Epithelial cell of esophagus (primary cell): Measurements from ENCODE around the gene MAJIN.
A peak's percentile ranks its signal among the peaks of the same experiment; 100 is the strongest.

Source experiments
- DNase-seq: peaks from one replicate; pipeline ENCODE4 v3.0.0; 2010; ENCODE audit warnings: low read depth
- H3K4me3 ChIP-seq: 2 replicates; pipeline ENCODE4 v1.5.1; 2011; ENCODE audit warnings: mild to moderate bottlenecking, low read length, control low read depth
- TF ChIP-seq, protein P1 (sequence below): IDR thresholded peaks from 2 replicates; pipeline ENCODE4 v1.5.1; 2011; ENCODE audit warnings: low read depth, mild to moderate bottlenecking, low read length, control low read depth, inconsistent platforms; ENCODE audit not compliant: insufficient read depth; ENCODE audit errors: missing control alignments

Gene MAJIN

DNA sequence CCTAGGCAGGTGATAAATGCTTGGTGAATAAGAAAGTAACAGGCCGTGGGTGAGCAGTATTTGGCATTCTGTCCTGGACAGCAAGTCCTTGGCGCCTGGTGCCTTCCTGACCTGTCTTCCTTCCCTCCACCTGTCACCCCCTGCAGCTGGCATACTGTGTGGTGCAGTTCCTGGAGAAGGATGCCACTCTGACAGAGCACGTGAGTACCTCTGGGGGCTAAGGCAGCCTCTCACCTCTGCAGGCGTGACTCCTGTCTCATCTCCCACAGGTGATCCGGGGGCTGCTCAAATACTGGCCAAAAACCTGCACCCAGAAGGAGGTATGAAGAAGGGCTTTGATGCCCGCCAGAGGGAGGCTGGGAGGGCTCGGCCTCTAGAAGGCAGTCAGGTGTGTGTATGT, 40.6 kb downstream of the MAJIN start:
- TF ChIP-seq, protein P1, sequence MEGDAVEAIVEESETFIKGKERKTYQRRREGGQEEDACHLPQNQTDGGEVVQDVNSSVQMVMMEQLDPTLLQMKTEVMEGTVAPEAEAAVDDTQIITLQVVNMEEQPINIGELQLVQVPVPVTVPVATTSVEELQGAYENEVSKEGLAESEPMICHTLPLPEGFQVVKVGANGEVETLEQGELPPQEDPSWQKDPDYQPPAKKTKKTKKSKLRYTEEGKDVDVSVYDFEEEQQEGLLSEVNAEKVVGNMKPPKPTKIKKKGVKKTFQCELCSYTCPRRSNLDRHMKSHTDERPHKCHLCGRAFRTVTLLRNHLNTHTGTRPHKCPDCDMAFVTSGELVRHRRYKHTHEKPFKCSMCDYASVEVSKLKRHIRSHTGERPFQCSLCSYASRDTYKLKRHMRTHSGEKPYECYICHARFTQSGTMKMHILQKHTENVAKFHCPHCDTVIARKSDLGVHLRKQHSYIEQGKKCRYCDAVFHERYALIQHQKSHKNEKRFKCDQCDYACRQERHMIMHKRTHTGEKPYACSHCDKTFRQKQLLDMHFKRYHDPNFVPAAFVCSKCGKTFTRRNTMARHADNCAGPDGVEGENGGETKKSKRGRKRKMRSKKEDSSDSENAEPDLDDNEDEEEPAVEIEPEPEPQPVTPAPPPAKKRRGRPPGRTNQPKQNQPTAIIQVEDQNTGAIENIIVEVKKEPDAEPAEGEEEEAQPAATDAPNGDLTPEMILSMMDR: no peak
- H3K4me3 ChIP-seq: no peak overlapping the region
- no peak for DNase-seq

DNA sequence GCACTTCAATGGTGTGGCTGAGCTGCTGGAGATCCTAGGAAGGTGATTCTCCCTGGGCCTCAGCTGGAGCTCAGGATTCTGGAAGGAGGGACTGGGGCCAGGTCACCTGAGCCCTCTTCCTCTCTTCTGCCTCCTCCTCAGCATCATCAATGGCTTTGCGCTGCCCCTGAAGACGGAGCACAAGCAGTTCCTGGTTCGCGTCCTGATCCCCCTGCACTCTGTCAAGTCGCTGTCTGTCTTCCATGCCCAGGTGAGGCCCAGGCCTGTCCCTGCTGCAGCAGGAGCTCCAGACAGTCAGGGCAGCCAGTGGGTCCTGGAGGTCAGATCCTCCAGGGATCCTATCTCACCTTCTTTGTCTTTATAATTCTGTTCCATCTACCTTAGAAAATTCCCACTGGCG, 41.6 kb downstream of the MAJIN start:
- TF ChIP-seq, protein P1: no peak
- no peak for DNase-seq

DNA sequence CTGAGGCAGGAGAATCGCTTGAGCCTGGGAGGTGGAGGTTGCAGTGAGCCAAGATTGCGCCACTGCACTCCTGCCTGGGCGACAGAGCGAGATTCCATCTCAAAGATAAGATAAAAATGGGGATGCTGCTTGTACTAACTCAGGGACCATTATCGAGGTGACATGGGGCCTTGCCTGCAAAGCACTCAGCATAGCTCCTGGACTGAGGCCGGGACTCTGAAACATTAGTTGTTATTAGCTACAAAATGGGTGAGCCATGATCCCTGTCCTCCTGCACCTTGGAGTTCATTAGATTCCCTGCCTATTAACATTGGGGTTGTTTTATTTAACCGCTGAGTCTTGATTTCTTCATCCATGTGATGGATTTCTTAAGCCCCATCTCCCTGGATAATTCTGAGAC, 42.3 kb downstream of the MAJIN start:
- no peak for DNase-seq
- H3K4me3 ChIP-seq: no peak overlapping the region
- TF ChIP-seq, protein P1: no peak

More for the DNA sequence above, 41.6 kb downstream of the MAJIN start:
- no peak overlapping the region for H3K4me3 ChIP-seq

DNA sequence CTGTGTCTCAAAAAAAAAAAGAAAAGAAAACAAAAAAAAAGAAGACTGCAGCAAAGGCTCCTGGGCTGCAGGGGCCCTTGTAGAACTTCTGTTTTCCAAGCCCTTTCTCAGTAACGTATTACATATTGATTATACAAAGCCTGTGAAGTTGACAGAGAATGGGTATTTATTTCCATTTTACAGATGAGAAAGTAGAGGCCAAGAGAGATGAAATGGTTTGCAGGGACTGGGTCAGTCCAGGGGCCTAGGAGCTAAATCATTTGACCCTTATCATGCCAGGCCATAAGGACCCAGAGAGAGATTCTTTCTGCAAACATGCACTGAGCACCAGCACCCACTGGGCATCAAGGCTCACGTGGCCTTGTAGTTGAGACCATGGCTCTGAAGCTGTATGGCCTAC, 43.0 kb downstream of the MAJIN start:
- DNase-seq: no peak
- TF ChIP-seq, protein P1: no peak
- no peak overlapping the region for H3K4me3 ChIP-seq

DNA sequence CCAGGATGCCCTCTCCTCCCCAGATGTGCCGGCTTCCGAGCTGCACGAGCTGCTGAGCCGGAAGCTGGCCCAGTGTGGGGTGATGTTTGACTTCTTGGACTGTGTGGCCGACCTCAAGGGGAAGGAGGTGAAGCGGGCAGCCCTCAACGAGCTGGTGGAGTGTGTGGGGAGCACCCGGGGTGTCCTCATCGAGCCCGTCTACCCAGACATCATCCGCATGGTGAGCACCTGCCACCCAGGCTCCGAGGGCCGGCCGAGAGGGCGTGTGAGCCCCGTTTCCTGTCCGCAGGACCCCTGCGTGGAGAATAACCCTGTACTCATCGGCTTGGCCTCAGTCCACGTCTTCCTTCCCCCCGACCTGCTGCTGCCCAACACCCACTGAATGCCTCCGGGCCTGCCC, 45.2 kb downstream of the MAJIN start:
- H3K4me3 ChIP-seq: no peak overlapping the region
- DNase-seq: no peak
- TF ChIP-seq, protein P1: no peak

DNA sequence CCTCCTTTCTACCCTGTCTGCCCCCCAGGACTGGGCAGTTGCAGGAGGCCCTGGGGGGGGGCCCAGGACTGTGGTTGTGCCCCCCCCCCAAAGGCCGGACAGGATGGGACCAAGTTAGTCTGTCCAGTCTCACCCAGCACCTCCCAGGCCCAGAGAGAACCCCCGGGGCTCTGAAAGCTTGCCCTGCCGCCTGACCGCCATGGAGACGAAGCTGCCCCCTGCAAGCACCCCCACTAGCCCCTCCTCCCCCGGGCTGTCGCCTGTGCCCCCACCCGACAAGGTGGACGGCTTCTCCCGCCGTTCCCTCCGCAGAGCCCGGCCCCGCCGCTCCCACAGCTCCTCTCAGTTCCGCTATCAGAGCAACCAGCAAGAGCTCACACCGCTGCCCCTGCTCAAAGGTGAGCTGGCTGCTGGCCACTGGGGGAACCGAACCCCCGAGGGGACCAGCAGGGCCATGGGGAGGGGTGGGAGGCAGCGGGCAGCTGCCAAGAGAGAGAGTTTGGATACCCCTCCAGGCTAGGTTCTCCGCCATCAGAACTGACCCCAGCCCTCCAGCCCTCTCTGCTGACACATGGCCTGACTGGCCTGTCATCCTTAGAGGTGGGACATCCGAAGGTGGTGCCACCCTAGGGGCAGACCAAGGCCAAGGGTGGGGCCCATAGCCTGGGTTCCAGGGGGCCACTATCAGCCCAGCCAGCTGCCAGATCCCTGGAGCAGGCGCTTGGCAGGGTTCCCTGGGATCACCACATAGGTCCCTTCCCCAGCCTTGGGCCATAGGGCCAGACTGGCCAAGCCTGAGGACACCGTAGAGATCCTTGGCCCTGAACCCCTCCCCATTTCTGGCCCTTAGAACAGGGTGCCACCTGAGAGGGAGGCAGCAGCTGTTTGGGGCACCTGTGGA, 46.1 kb downstream of the MAJIN start:
- peak overlapping the region; percentile 79 for H3K4me3 ChIP-seq
- no peak for DNase-seq
- TF ChIP-seq, protein P1: no peak

DNA sequence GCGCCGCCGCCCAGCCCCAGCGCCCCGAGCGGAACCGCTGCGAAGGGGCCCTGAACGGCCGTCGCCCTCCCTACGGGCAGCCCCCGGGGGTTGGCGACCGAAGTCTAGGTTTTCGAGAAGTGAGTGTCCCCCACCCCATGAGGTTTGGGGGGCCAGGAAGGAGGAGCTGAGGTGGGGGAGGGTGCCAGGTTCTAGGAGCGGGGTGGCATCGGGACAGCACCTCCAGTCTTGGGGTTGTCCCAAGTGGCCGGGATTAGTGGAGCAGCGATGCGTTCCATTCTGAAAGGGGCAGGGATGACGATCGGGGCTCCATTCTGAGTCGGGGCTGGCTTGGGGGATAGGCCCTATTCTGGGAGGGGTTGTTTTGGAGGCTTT, 47.0 kb downstream of the MAJIN start:
- TF ChIP-seq, protein P1: no peak
- DNase-seq: peak; percentile 10
- peak overlapping the region; percentile 79 for H3K4me3 ChIP-seq
